Fibroblast of mammary gland (primary cell): ENCODE data around the gene ANKRD45.
"Not testable (repeated sequence)": the region's sequence is repeated elsewhere in the genome, so short reads cannot be mapped to it uniquely, and the experiment has no call there.

ENCODE experiments used
- DNase-seq: peaks from one replicate; pipeline ENCODE4 v3.0.0-alpha.2; 2010; ENCODE audit warnings: low read depth
- H3K4me3 ChIP-seq: 2 replicates; pipeline ENCODE4 v1.5.1; 2011; ENCODE audit warnings: low read depth, mild to moderate bottlenecking, low read length, moderate library complexity; ENCODE audit not compliant: control insufficient read depth
- TF ChIP-seq, protein P1 (sequence below): conservative IDR thresholded peaks from 2 replicates; pipeline ENCODE4 v1.5.1; 2011; ENCODE audit warnings: low read depth, low read length, inconsistent platforms; ENCODE audit not compliant: control insufficient read depth, insufficient read depth

ANKRD45 gene

DNA sequence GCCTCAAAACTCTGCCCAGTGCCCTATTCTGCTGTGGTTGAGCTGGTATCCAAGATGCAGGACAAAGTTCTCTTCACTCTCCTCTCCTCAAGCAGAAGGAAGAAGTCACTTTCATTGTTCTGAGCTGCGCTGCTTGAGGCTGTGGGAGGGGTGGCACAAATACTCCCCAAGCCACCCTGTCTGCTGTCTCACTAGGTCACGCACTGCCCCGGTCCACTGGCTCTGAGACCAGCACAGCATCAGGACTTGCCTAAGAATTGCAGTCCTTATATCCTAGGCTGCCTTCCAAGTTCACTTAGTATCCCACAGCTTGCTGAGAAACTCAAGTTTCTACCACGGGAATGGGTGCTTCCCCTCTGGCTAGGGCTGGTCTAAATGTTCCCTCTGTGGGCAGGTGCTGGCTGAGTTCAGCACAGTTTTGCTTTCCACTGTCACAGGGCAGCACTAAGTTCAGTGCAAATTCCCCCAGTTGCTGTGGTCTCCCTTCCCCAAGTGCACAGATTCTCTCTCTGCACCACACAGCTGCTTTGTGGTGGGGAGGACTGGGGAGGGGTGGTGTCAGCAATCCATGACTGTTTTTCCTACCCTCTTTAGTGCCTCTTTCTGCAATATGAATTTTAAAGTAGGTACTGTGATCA lies 99.2 kb downstream of the ANKRD45 start:
- DNase-seq: no peak
- TF ChIP-seq, protein P1, sequence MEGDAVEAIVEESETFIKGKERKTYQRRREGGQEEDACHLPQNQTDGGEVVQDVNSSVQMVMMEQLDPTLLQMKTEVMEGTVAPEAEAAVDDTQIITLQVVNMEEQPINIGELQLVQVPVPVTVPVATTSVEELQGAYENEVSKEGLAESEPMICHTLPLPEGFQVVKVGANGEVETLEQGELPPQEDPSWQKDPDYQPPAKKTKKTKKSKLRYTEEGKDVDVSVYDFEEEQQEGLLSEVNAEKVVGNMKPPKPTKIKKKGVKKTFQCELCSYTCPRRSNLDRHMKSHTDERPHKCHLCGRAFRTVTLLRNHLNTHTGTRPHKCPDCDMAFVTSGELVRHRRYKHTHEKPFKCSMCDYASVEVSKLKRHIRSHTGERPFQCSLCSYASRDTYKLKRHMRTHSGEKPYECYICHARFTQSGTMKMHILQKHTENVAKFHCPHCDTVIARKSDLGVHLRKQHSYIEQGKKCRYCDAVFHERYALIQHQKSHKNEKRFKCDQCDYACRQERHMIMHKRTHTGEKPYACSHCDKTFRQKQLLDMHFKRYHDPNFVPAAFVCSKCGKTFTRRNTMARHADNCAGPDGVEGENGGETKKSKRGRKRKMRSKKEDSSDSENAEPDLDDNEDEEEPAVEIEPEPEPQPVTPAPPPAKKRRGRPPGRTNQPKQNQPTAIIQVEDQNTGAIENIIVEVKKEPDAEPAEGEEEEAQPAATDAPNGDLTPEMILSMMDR: no peak
- H3K4me3 ChIP-seq: no peak overlapping the region

DNA sequence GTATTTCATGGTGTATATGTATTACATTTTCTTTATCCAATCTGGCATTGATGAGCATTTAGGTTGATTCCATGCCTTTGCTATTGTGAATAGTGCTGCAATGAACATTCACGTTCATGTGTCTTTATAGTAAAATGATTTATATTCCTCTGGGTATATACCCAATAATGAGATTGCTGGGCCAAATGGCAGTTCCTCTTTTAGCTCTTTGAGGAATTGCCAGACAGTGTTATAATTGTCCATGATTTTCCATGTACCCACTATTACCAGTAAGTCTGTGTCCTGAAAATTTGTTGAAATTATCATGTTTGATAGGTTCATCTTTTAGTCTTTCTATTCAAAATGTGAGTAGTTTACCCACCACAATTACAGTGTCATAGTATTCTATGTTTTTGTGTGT lies 101.2 kb downstream of the ANKRD45 start:
- no peak overlapping the region for H3K4me3 ChIP-seq
- DNase-seq: no peak
- TF ChIP-seq, protein P1: no peak

DNA sequence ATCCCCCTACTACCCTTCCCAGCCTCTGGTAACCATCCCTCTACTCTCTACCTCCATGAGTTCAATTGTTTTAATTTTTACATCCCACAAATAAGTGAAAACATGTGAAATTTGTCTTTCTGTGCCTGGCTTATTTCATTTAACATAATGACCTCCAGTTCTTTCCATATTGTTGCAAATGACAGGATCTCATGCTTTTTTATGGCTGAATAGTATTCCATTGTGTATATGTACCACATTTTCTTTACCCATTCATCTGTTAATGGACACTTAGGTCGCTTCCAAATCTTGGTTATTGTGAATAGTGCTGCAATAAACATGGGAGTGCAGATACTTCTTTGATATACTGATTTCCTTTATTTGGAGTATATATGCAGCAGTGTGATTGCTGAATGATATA lies 105.8 kb downstream of the ANKRD45 start:
- DNase-seq, H3K4me3 ChIP-seq: not testable (repeated sequence)

DNA sequence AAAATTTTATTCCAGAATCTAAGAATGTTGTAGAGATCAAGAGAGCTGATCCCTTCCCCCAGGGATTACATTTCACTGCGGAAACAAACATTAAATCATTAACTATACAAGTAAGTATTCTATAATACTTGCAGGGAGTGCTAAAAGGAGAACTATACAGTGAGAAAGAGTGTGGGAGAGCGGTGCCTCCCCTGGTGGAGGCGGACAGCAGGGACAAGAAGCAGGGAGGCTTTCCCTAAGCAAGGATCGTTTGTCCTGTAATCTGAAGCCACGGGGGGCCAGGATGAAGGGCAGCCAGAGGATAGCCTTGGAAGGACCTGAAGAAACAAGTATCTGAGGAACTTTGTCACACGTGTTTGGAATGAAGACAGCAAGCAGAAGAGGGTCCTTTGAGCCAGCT lies 106.8 kb downstream of the ANKRD45 start:
- H3K4me3 ChIP-seq: no peak overlapping the region
- TF ChIP-seq, protein P1: peak; percentile 17
- no peak for DNase-seq

DNA sequence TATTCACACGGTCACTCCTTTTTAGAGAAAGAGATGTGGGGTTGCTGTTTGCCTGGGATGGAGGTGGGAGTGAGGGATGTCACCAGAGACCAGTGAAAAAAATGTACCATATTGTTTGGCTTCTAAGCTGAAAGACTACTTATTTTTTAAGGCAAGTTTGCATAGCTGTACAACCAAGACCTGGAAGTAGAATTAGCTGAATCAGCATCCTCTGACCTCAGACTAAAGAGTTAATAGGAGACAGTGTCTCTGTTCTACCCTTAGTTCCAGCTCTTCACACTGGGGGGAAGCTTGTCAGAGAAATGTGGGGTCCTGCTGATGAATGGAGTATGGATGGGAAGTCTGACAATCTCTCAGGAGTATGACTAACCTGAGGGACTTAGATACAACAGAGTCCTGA lies 108.4 kb downstream of the ANKRD45 start:
- TF ChIP-seq, protein P1: no peak
- no peak overlapping the region for H3K4me3 ChIP-seq
- DNase-seq: no peak

DNA sequence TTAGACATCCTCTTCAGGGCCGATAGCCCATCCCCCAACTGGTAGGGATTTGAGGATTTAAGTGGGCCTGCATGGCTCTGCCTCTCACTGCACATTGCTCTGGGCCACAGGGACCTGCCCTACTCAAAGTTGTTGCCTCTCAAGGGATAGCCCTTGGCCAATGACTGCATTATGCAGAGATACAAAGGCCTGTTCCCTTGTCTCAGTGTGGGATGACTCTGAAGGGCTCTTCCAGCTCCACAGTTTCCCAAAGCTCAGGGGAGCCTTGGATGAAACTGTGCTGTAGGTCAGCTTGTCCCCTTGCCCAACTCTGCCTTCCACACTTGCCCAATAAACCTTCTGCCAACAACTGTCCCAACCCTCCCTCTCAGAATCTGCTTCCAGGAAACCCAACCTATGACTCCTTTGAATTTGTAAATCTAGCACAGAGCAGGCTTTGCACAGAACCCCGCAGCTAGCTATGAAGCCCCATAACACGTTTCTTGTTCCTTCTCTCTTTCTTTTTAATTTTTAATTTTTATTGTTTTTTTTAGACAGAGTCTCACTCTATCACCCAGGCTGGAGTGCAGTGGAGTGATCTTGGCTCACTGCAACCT lies 109.3 kb downstream of the ANKRD45 start:
- TF ChIP-seq, protein P1: no peak
- no peak for DNase-seq
- no peak overlapping the region for H3K4me3 ChIP-seq
